ENCODE results near the gene UBASH3A. TPM values are rescaled to one million over a fixed set of nuclear protein-coding genes. Genes with fewer than 3 reads are reported as not detected.

UBASH3A gene
- total RNA-seq, 1 donor: not detected

- TF ChIP-seq CTCF (IDR thresholded peaks at IDR 0.05; ENCODE audit: insufficient read depth, low read depth, low read length): no peak
- no peak overlapping the region for H3K4me3 ChIP-seq (ENCODE audit: low read depth, low read length)
These were observed 22.7 kb downstream of the UBASH3A start for GRCh38 chr21:42426424-42426823.

DNA sequence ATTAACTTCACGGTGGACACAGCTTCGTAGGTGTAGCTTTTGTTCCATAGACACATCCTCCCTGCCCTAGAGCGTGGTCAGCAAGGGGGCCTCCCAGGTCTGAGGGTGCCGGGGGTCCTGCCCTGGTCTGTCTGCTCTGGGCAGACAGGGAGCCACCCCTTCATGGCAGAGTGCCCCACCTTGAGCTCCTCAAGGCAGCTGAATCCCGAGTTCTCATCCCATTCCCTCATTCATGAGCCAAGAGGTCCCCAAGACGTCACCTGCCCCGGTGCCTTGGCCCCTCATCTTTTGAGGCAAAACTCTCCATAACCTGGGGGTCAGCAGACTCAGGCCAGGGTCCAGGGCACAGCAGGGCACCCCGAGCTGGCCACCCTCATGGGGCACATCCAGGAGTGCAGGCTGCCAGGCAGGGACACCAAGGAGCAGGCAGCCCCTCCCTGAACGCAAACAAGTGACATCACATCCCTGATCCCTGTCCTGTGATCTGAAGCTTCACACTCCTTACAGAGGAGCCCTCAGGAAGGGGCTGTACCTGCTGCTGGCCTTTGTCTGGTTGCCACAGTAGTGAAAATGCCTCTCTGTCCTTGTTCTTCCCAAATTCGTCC, 23.3 kb downstream of the UBASH3A start:
- no peak for TF ChIP-seq CTCF (IDR thresholded peaks at IDR 0.05; ENCODE audit: insufficient read depth, low read depth, low read length)

More at GRCh38 chr21:42426424-42426823, 22.7 kb downstream of the UBASH3A start:
- no peak for DNase-seq (ENCODE audit: low read depth)

GRCh38 chr21:42427809-42428419, 24.2 kb downstream of the UBASH3A start:
- no peak for DNase-seq (ENCODE audit: low read depth)
- no peak for TF ChIP-seq CTCF (IDR thresholded peaks at IDR 0.05; ENCODE audit: insufficient read depth, low read depth, low read length)
- H3K4me3 ChIP-seq (ENCODE audit: low read depth, low read length): no peak overlapping the region

More for the DNA sequence above, 23.3 kb downstream of the UBASH3A start:
- H3K4me3 ChIP-seq (ENCODE audit: low read depth, low read length): no peak overlapping the region
- no peak for DNase-seq (ENCODE audit: low read depth)

GRCh38 chr21:42429021-42429420, 25.3 kb downstream of the UBASH3A start:
- TF ChIP-seq CTCF (IDR thresholded peaks at IDR 0.05; ENCODE audit: insufficient read depth, low read depth, low read length): no peak
- no peak overlapping the region for H3K4me3 ChIP-seq (ENCODE audit: low read depth, low read length)
- DNase-seq (ENCODE audit: low read depth): no peak

DNA sequence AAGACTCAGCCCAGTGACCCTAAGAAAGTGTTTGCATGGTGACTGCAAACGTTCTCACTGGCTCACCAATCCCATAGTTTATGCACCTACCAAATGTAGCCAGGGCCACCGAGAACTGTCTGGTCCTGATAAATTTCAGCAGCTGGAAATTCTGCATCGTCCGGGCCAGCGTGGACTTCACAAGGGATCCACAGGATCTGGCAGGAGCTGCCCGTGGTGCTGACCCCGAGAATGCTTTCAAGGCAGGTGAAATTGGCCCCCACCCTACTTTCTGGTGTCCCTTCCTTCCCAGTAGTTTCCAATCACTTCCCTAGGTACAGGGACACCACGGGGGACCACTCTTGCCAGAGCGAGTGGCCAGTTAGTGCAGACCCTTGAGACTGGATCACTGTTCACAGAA, 26.2 kb downstream of the UBASH3A start:
- H3K4me3 ChIP-seq (ENCODE audit: low read depth, low read length): no peak overlapping the region
- DNase-seq (ENCODE audit: low read depth): no peak
- no peak for TF ChIP-seq CTCF (IDR thresholded peaks at IDR 0.05; ENCODE audit: insufficient read depth, low read depth, low read length)

GRCh38 chr21:42430521-42430920, 26.8 kb downstream of the UBASH3A start:
- TF ChIP-seq CTCF (IDR thresholded peaks at IDR 0.05; ENCODE audit: insufficient read depth, low read depth, low read length): no peak
- H3K4me3 ChIP-seq (ENCODE audit: low read depth, low read length): no peak overlapping the region
- DNase-seq (ENCODE audit: low read depth): no peak

Data from fibroblast of villous mesenchyme (primary cell).